PC-9 (cell line): ENCODE results near the gene ARCN1. TPM values are rescaled to one million over a fixed set of nuclear protein-coding genes. Genes with fewer than 3 reads are reported as not detected.

Experiments
- BruUV-seq: library from RNA; stranded (reverse); fragments of 400-500 nt; replicated peaks from 2 replicates; lab custom pipeline; 2021; lab: Mats Ljungman, UMichigan
- CTCF ChIA-PET: fragments of 300-600 bp; sonication (Branson Sonifier 250); formaldehyde crosslinking; loops from one replicate; lab custom pipeline; 2022; ENCODE audit warnings: antibody characterized with exemption; lab: Charles Lee
- POLR2A ChIA-PET: fragments of 300-600 bp; sonication (Branson Sonifier 250); formaldehyde crosslinking; loops from one replicate; lab custom pipeline; 2022; ENCODE audit warnings: antibody characterized with exemption; ENCODE audit not compliant: unreplicated experiment; lab: Charles Lee
- DNase-seq, 2 experiments: peaks; one replicate each; pipeline versions ENCODE4 v3.0.0 to v3.0.0-alpha.2; 2015 to 2022; ENCODE audit warnings: mixed read lengths in 1 of 2
- H2AFZ ChIP-seq: fragments of 200-600 bp; sonication (generic); 2 replicates; pipeline ENCODE4 v1.8.1; 2017; ENCODE audit warnings: antibody characterized with exemption
- H3F3A ChIP-seq: fragments of 200-600 bp; sonication (generic); 2 replicates; pipeline ENCODE4 v1.8.1; 2017; ENCODE audit warnings: antibody characterized with exemption, mild to moderate bottlenecking, low read depth; ENCODE audit not compliant: insufficient read depth
- H3K27ac ChIP-seq: fragments of 200-600 bp; sonication (generic); 2 replicates; pipeline ENCODE4 v1.6.1; 2016; ENCODE audit warnings: mixed run types
- H3K27me3 ChIP-seq: fragments of 200-600 bp; sonication (generic); 2 replicates; pipeline ENCODE4 v1.6.1; 2016; ENCODE audit warnings: low read depth, mixed run types; ENCODE audit not compliant: insufficient read depth
- H3K36me3 ChIP-seq: fragments of 200-600 bp; sonication (generic); 2 replicates; pipeline ENCODE4 v1.6.1; 2016; ENCODE audit warnings: low read depth, mixed run types
- H3K4me1 ChIP-seq: fragments of 200-600 bp; sonication (generic); replicated peaks from 2 replicates; pipeline ENCODE4 v1.6.1; 2016; ENCODE audit warnings: mixed run types; ENCODE audit not compliant: insufficient read depth
- H3K4me2 ChIP-seq: fragments of 200-600 bp; sonication (generic); 2 replicates; pipeline ENCODE4 v1.6.1; 2017; ENCODE audit warnings: mixed run types
- H3K4me3 ChIP-seq: fragments of 200-600 bp; sonication (generic); 2 replicates; pipeline ENCODE4 v1.6.1; 2016; ENCODE audit warnings: mixed run types
- H3K79me2 ChIP-seq: fragments of 200-600 bp; sonication (generic); 2 replicates; pipeline ENCODE4 v1.6.1; 2017; ENCODE audit warnings: low read depth, mixed run types
- H3K9me2 ChIP-seq: fragments of 200-600 bp; sonication (generic); 2 replicates; pipeline ENCODE4 v1.8.1; 2017; ENCODE audit warnings: mild to moderate bottlenecking; ENCODE audit not compliant: insufficient read depth
- H3K9me3 ChIP-seq: fragments of 200-600 bp; sonication (generic); 2 replicates; pipeline ENCODE4 v1.8.1; 2016; ENCODE audit warnings: low read depth; ENCODE audit not compliant: insufficient read depth
- H4K20me1 ChIP-seq: fragments of 200-600 bp; sonication (generic); 2 replicates; pipeline ENCODE4 v1.8.1; 2017; ENCODE audit not compliant: insufficient read depth
- CTCF ChIP-seq: fragments of 200-600 bp; sonication (generic); conservative IDR thresholded peaks from 2 replicates; pipeline ENCODE4 v1.6.1; 2017; ENCODE audit warnings: mixed run types, antibody characterized with exemption, mild to moderate bottlenecking, moderate library complexity
- EZH2 ChIP-seq: fragments of 200-600 bp; sonication (generic); IDR thresholded peaks from 2 replicates; pipeline ENCODE4 v1.8.0; 2017; ENCODE audit warnings: antibody characterized with exemption, low read depth
- intact Hi-C: fragments of 100-400 bp; cut with micrococcal nuclease; formaldehyde crosslinking; loops from one replicate; pipeline ENCODE4 v1.10.0; 2022; ENCODE audit not compliant: unreplicated experiment
- total RNA-seq: library from RNA; stranded (reverse); gene quantifications from 2 replicates; pipeline ENCODE4 v1.2.3, GENCODE V29; 2021

Gene ARCN1
- total RNA-seq, 1 experiment from 2014 or later = 105 TPM

- no TSS peak for BruUV-seq
Measured at GRCh38 chr11:118623269-118623655, 51.1 kb downstream of the ARCN1 start.

DNA sequence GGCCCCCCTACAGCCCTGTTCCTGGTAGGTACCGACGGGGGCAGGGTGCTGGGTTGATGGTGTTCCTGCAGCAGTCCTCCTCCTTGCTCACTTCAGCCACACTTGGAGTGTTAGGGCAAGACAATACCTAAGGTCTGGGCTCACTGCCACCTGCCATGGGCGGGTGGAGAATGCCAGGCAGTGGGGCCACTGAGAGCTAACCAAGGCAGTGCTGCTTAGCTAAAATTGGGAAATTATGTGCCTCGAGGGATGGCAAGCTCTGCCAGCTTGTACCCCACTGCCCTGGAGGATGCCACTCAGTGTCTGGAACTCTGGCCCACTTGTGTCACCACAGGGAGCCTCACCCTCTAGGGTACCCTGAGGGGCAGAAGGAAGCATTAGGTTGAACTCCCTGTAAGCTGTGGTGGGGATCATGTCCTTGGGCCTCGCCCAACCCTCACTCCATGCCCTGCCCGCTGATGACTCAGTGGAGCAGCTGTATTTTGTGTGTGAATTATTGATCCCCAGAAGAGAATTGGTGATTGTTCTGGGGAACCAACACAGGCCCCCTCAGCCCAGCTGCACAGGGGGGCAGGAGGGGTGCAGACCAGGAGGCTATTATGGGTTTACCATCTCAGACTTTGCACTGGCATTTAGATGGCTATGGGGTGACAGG, 53.0 kb downstream of the ARCN1 start:
- H3K27ac ChIP-seq = peak overlapping the region; percentile 30; the same call in 1 of the 2 replicates
- H3K27me3 ChIP-seq = no peaks in the 10 kb centered on the region
- TF ChIP-seq CTCF = no peak
- TF ChIP-seq EZH2 = no peak
- H3K4me1 ChIP-seq = peaks cover 46% of the 10 kb centered on the region
- H3K4me2 ChIP-seq = peak overlapping the region; percentile 54
- no TSS peak for BruUV-seq
- H3K4me3 ChIP-seq = no peak overlapping the region
- peaks cover 30% of the 10 kb centered on the region for H3K79me2 ChIP-seq
- POLR2A ChIA-PET = interaction anchor here (0.6 kb wide), 2 partner anchors 10 to 190 kb away, joined by 3 read pairs; no protein-coding TSS in a partner anchor
- H3K9me3 ChIP-seq = no peaks in the 10 kb centered on the region
- peaks cover 57% of the 10 kb centered on the region for H3F3A ChIP-seq
- no peak overlapping the region for H2AFZ ChIP-seq
- CTCF ChIA-PET = interaction anchor here (0.6 kb wide), 1 partner anchor 12 kb away, joined by 3 read pairs; no protein-coding TSS in a partner anchor
- DNase-seq = peak; percentile 66 to 87
- intact Hi-C loops = no loop called here
- peaks cover 25% of the 10 kb centered on the region for H3K36me3 ChIP-seq
- no peaks in the 10 kb centered on the region for H3K9me2 ChIP-seq
- H4K20me1 ChIP-seq = peaks cover 13% of the 10 kb centered on the region; the same call in 1 of the 2 replicates

More at GRCh38 chr11:118623269-118623655, 51.1 kb downstream of the ARCN1 start:
- CTCF ChIA-PET = interaction anchor here (1.0 to 2.6 kb wide), 2 partner anchors 14 to 16 kb away, joined by 4 to 12 read pairs; partner anchors contain the start of gene PHLDB1
- H3K4me1 ChIP-seq = peaks cover 62% of the 10 kb centered on the region
- H3K79me2 ChIP-seq = peaks cover 33% of the 10 kb centered on the region
- no peak overlapping the region for H2AFZ ChIP-seq
- no peak for DNase-seq
- H3K4me2 ChIP-seq = peak overlapping the region; percentile 87
- H3K9me2 ChIP-seq = no peaks in the 10 kb centered on the region
- H3F3A ChIP-seq = peaks cover 67% of the 10 kb centered on the region
- H3K4me3 ChIP-seq = peak overlapping the region; percentile 67; the same call in 1 of the 2 replicates
- no peaks in the 10 kb centered on the region for H3K9me3 ChIP-seq
- intact Hi-C loops = loop anchor here (2.0 kb wide), 1 partner anchor 36 kb away; no protein-coding TSS in a partner anchor
- no peaks in the 10 kb centered on the region for H3K27me3 ChIP-seq
- H3K27ac ChIP-seq = peak overlapping the region; percentile 79
- no peak for TF ChIP-seq EZH2
- TF ChIP-seq CTCF = no peak
- peaks cover 19% of the 10 kb centered on the region for H3K36me3 ChIP-seq
- H4K20me1 ChIP-seq = peaks cover 6% of the 10 kb centered on the region; the same call in 1 of the 2 replicates
- POLR2A ChIA-PET = interaction anchor here (0.6 to 0.7 kb wide), 4 partner anchors 351 to 918 kb away, joined by 3 to 12 read pairs (median 4); no protein-coding TSS in a partner anchor

GRCh38 chr11:118625976-118626375, 53.8 kb downstream of the ARCN1 start:
- H4K20me1 ChIP-seq = peaks cover 13% of the 10 kb centered on the region; the same call in 1 of the 2 replicates

More at GRCh38 chr11:118625976-118626375, 53.8 kb downstream of the ARCN1 start:
- no peak overlapping the region for H2AFZ ChIP-seq
- H3K36me3 ChIP-seq = peaks cover 25% of the 10 kb centered on the region
- H3K4me1 ChIP-seq = peaks cover 46% of the 10 kb centered on the region
- ChIA-PET CTCF (no interaction called here), POLR2A (no interaction called here)
- H3K27me3 ChIP-seq = no peaks in the 10 kb centered on the region
- intact Hi-C loops = no loop called here
- no peak overlapping the region for H3K27ac ChIP-seq
- no peak for DNase-seq
- peak overlapping the region; percentile 54; the same call in 1 of the 2 replicates for H3K4me2 ChIP-seq
- H3K79me2 ChIP-seq = peaks cover 27% of the 10 kb centered on the region
- peaks cover 49% of the 10 kb centered on the region for H3F3A ChIP-seq
- H3K9me2 ChIP-seq = no peaks in the 10 kb centered on the region
- H3K9me3 ChIP-seq = no peaks in the 10 kb centered on the region
- TF ChIP-seq CTCF (no peak), EZH2 (no peak)
- BruUV-seq = no TSS peak
- no peak overlapping the region for H3K4me3 ChIP-seq
